IMR-90 (cell line): ENCODE data around the gene UBE2C. TPM values are rescaled to one million over a fixed set of nuclear protein-coding genes. Genes with fewer than 3 reads are reported as not detected.

Source experiments
- ATAC-seq: fragments of 200-7000 bp; cut with Tn5 transposase; 2 replicates; pipeline ENCODE4 v1.9.1; 2020; ENCODE audit warnings: low read depth, mild to moderate bottlenecking, moderate library complexity
- BruUV-seq: library from RNA; stranded (reverse); fragments of 400-500 nt; replicated peaks from 2 replicates; lab custom pipeline; 2021; lab: Mats Ljungman, UMichigan
- CTCF ChIA-PET: fragments of 300-600 bp; formaldehyde crosslinking; extraction: SDS; loops from one replicate; lab custom pipeline; 2021; ENCODE audit warnings: antibody characterized with exemption; lab: Yijun Ruan, JAX
- POLR2A ChIA-PET: fragments of 300-600 bp; sonication (Branson Sonifier 250); formaldehyde crosslinking; loops from one replicate; lab custom pipeline; 2022; ENCODE audit warnings: antibody characterized with exemption; ENCODE audit not compliant: unreplicated experiment; lab: Charles Lee
- DNase-seq: peaks from one replicate; pipeline ENCODE4 v3.0.0; 2013
- H2AFZ ChIP-seq: replicated peaks from 2 replicates; pipeline ENCODE3; 2013; ENCODE audit warnings: low read length, mild to moderate bottlenecking; ENCODE audit not compliant: poor library complexity
- H2AK5ac ChIP-seq: 2 replicates; pipeline ENCODE4 v1.6.1; 2013; ENCODE audit warnings: low read depth, low read length, inconsistent platforms
- H2AK9ac ChIP-seq: replicated peaks from 2 replicates; pipeline ENCODE3; 2013; ENCODE audit warnings: mild to moderate bottlenecking, low read depth, low read length, moderate library complexity; ENCODE audit not compliant: poor library complexity
- H2BK120ac ChIP-seq: 2 replicates; pipeline ENCODE4 v1.6.1; 2013; ENCODE audit warnings: low read depth, low read length, inconsistent platforms
- H2BK15ac ChIP-seq: 3 replicates; pipeline ENCODE4 v1.6.1; 2013; ENCODE audit warnings: low read depth, low read length, inconsistent platforms
- H2BK20ac ChIP-seq: 2 replicates; pipeline ENCODE4 v1.6.1; 2013; ENCODE audit warnings: low read depth, mild to moderate bottlenecking, inconsistent platforms, low read length, moderate library complexity
- H2BK5ac ChIP-seq: 2 replicates; pipeline ENCODE4 v1.6.1; 2013; ENCODE audit warnings: mild to moderate bottlenecking, low read depth, low read length, inconsistent platforms; ENCODE audit not compliant: poor library complexity, severe bottlenecking
- H3K14ac ChIP-seq: replicated peaks from 2 replicates; pipeline ENCODE4 v1.6.1; 2013; ENCODE audit warnings: low read depth, low read length, inconsistent platforms
- H3K18ac ChIP-seq: 2 replicates; pipeline ENCODE4 v1.6.1; 2013; ENCODE audit warnings: low read depth, low read length, control low read depth
- H3K23ac ChIP-seq: 2 replicates; pipeline ENCODE4 v1.6.1; 2013; ENCODE audit warnings: low read depth, low read length, inconsistent platforms
- H3K27ac ChIP-seq: 2 replicates; pipeline ENCODE4 v1.5.1; 2013; ENCODE audit warnings: mild to moderate bottlenecking, control low read depth, low read length; ENCODE audit not compliant: insufficient read depth
- H3K27me3 ChIP-seq: 2 replicates; pipeline ENCODE4 v1.6.1; 2013; ENCODE audit warnings: low read length; ENCODE audit not compliant: control insufficient read depth, insufficient read depth
- H3K36me3 ChIP-seq: 2 replicates; pipeline ENCODE4 v1.6.1; 2013; ENCODE audit warnings: low read length, mixed read lengths; ENCODE audit not compliant: control insufficient read depth, insufficient read depth
- H3K4ac ChIP-seq: 2 replicates; pipeline ENCODE4 v1.6.1; 2013; ENCODE audit warnings: low read depth, low read length, inconsistent platforms
- H3K4me1 ChIP-seq: 2 replicates; pipeline ENCODE4 v1.6.1; 2013; ENCODE audit warnings: low read length, mixed read lengths; ENCODE audit not compliant: control insufficient read depth, insufficient read depth
- H3K4me2 ChIP-seq: 2 replicates; pipeline ENCODE4 v1.6.1; 2013; ENCODE audit warnings: low read depth, mild to moderate bottlenecking, control low read depth, low read length, moderate library complexity
- H3K4me3 ChIP-seq: 2 replicates; pipeline ENCODE4 v1.5.1; 2013; ENCODE audit warnings: low read depth, mild to moderate bottlenecking, control low read depth, low read length, moderate library complexity; ENCODE audit not compliant: insufficient read depth
- H3K56ac ChIP-seq: 2 replicates; pipeline ENCODE4 v1.6.1; 2013; ENCODE audit warnings: low read length, inconsistent platforms; ENCODE audit not compliant: insufficient read depth; ENCODE audit errors: extremely low read depth
- H3K79me1 ChIP-seq, 2 experiments: 2 replicates each; pipeline ENCODE4 v1.6.1; 2013; ENCODE audit warnings: low read length in 2 of 2, inconsistent platforms in 1 of 2, low read depth in 1 of 2
- H3K9ac ChIP-seq: 2 replicates; pipeline ENCODE4 v1.6.1; 2013; ENCODE audit warnings: low read depth, low read length, control low read depth
- H3K9me1 ChIP-seq: 2 replicates; pipeline ENCODE4 v1.6.1; 2013; ENCODE audit warnings: low read length, inconsistent platforms; ENCODE audit not compliant: insufficient read depth
- H3K9me3 ChIP-seq: 2 replicates; pipeline ENCODE4 v1.6.1; 2013; ENCODE audit warnings: low read length; ENCODE audit not compliant: control insufficient read depth, insufficient read depth
- H4K20me1 ChIP-seq: 2 replicates; pipeline ENCODE4 v1.6.1; 2013; ENCODE audit warnings: low read length, inconsistent platforms; ENCODE audit not compliant: insufficient read depth
- H4K5ac ChIP-seq: 2 replicates; pipeline ENCODE4 v1.6.1; 2013; ENCODE audit warnings: mild to moderate bottlenecking, low read depth, low read length, control low read depth
- H4K8ac ChIP-seq, 2 experiments: 2 replicates each; pipeline ENCODE4 v1.6.1; 2013; ENCODE audit warnings: low read depth in 2 of 2, low read length in 2 of 2, control low read depth in 1 of 2, inconsistent platforms in 1 of 2
- H4K91ac ChIP-seq: 2 replicates; pipeline ENCODE4 v1.6.1; 2013; ENCODE audit warnings: low read depth, low read length, inconsistent platforms; ENCODE audit not compliant: insufficient read depth
- BHLHE40 ChIP-seq: fragments of 150-350 bp; IDR thresholded peaks from 2 replicates; pipeline ENCODE4 v1.6.1; 2016; ENCODE audit warnings: mild to moderate bottlenecking, low read depth, low read length
- CEBPB ChIP-seq: IDR thresholded peaks from 2 replicates; pipeline ENCODE4 v1.6.1; 2012; ENCODE audit warnings: low read depth, low read length, improper control_type of control experiment
- CHD1 ChIP-seq: IDR thresholded peaks from 2 replicates; pipeline ENCODE4 v1.6.1; 2012; ENCODE audit warnings: low read depth, low read length, improper control_type of control experiment
- FOS ChIP-seq: fragments of 150-350 bp; IDR thresholded peaks from 2 replicates; pipeline ENCODE4 v1.6.1; 2016; ENCODE audit warnings: low read depth, low read length
- MAFK ChIP-seq: IDR thresholded peaks from 2 replicates; pipeline ENCODE4 v1.6.1; 2012; ENCODE audit warnings: low read depth, low read length, improper control_type of control experiment
- MAZ ChIP-seq: IDR thresholded peaks from 2 replicates; pipeline ENCODE4 v1.6.1; 2012; ENCODE audit warnings: low read depth, mild to moderate bottlenecking, low read length, improper control_type of control experiment, moderate library complexity, borderline replicate concordance
- POLR2A ChIP-seq: IDR thresholded peaks from 2 replicates; pipeline ENCODE4 v1.6.1; 2012; ENCODE audit warnings: mild to moderate bottlenecking, low read depth, low read length
- RAD21 ChIP-seq: IDR thresholded peaks from 2 replicates; pipeline ENCODE4 v1.6.1; 2012; ENCODE audit warnings: low read length, improper control_type of control experiment
- RCOR1 ChIP-seq: IDR thresholded peaks from 2 replicates; pipeline ENCODE4 v1.6.1; 2012; ENCODE audit warnings: mild to moderate bottlenecking, low read length, improper control_type of control experiment; ENCODE audit not compliant: insufficient replicate concordance
- RFX5 ChIP-seq: IDR thresholded peaks from 2 replicates; pipeline ENCODE4 v1.8.0; 2012; ENCODE audit warnings: low read depth, mild to moderate bottlenecking, low read length, moderate library complexity
- SMC3 ChIP-seq: fragments of 150-350 bp; IDR thresholded peaks from 2 replicates; pipeline ENCODE4 v1.6.1; 2016; ENCODE audit warnings: low read depth, mild to moderate bottlenecking, antibody characterized with exemption, low read length, moderate library complexity
- WGBS, 2 experiments: methylation state at CpG; one replicate each; pipeline versions ENCODE4 v1.1.5 to v1.1.7; 2013; ENCODE audit warnings: missing lambda C conversion rate in 2 of 2; ENCODE audit not compliant: insufficient read length in 1 of 2; ENCODE audit errors: extremely low coverage in 2 of 2; 5-methylcytosine and 5-hydroxymethylcytosine counted together
- dilution Hi-C: fragments of 300-500 bp; cut with HindIII; formaldehyde crosslinking; loops from one replicate; pipeline ENCODE4 v1.14.3; 2018; ENCODE audit warnings: low sequenced_read_pairs; ENCODE audit not compliant: unreplicated experiment
- in situ Hi-C: fragments of 300-500 bp; cut with MboI; formaldehyde crosslinking; loops from 3 replicates; pipeline ENCODE4 v1.14.3; 2019; ENCODE audit warnings: low sequenced_read_pairs, inconsistent platforms, mixed read lengths
- intact Hi-C: fragments of 100-400 bp; cut with micrococcal nuclease; formaldehyde crosslinking; loops from 2 replicates; pipeline ENCODE4 v1.10.0; 2022
- polyA plus RNA-seq, 3 experiments: library from polyadenylated mRNA; depleted of rRNA; stranded (reverse); fragments of >200 nt; gene quantifications; 2 replicates each; pipeline ENCODE4 v1.2.3, GENCODE V29; 2012; ENCODE audit warnings: low replicate concordance in 1 of 3
- total RNA-seq: library from RNA; depleted of rRNA; stranded (reverse); fragments of >200 nt; gene quantifications from 2 replicates; pipeline ENCODE4 v1.2.3, GENCODE V29; 2012
- TF ChIP-seq, protein P1 (sequence below): fragments of 150-350 bp; IDR thresholded peaks from 2 replicates; pipeline ENCODE4 v1.6.1; 2017; ENCODE audit warnings: mild to moderate bottlenecking, antibody characterized with exemption, low read length, low read depth
- TF ChIP-seq, protein P2 (sequence below): fragments of 150-350 bp; IDR thresholded peaks from 2 replicates; pipeline ENCODE4 v1.6.1; 2016; ENCODE audit warnings: low read depth, mild to moderate bottlenecking, low read length, moderate library complexity, borderline replicate concordance
- TF ChIP-seq, protein P3 (sequence below): conservative IDR thresholded peaks from 2 replicates; pipeline ENCODE4 v1.5.1; 2012; ENCODE audit warnings: mild to moderate bottlenecking, low read depth, low read length, improper control_type of control experiment

Gene UBE2C
- total and polyA plus RNA-seq, 2 of the 4 experiments (the other 2 are of a cell fraction): 43.4 to 120 TPM

DNA sequence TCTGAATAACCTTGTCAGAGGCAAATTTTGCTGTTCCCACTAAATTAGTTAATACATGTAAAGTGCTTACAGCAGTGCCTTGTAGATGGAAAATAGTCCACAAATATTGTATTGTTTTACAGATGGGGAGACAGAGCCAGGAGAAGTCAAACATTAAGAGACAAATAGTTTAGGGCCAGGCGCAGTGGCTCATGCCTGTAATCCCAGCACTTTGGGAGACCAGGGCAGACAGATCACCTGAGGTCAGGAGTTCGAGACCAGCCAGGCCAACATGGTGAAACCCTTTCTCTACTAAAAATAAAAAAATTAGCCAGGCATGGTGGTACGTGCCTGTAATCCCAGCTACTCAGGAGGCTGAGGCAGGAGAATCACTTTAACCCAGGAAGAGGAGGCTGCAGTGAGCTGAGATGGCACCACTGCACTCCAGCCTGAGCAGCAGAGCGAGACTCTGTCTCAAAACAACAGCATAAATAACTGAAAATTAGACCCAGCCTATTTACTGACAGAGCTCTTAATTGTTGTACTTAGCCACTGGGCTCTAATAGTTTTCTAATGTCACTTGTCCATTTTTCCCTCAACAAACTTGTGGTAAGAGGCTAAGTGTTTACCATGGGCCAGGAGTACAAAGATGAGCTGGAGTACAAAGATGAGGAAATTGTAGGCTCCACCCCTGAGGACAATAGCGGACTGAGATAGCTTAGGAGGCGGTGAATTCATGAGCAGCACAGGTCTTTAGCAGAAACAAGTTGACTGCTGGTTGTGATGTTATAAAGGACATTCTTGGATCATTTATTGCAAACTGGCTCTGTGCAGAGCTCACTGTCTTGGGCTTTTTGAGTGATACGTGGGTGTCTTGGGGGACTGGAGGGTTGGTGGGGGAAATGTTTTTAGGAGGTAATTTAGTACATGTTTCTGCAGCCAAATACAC is 51.4 kb downstream of the UBE2C start:
- H2AK9ac ChIP-seq: no peak overlapping the region
- no peak overlapping the region for H3K14ac ChIP-seq
- no peak overlapping the region; the same call in 1 of the 2 replicates for H4K91ac ChIP-seq
- 80% methylated on average over 1 of the region's 7 CpGs; no CpG with 5 or more reads in 1 of the 2 experiments for WGBS, 2 experiments
- H3K36me3 ChIP-seq: no peaks in the 10 kb centered on the region
- no peak overlapping the region for H3K9ac ChIP-seq
- no peaks in the 10 kb centered on the region; the same call in 1 of the 2 replicates for H3K9me1 ChIP-seq
- H3K27ac ChIP-seq: no peak overlapping the region
- no peak overlapping the region for H2BK15ac ChIP-seq
- H3K4me1 ChIP-seq: peaks cover 4% of the 10 kb centered on the region; the same call in 1 of the 2 replicates
- DNase-seq: no peak
- H4K20me1 ChIP-seq: no peaks in the 10 kb centered on the region; the same call in 1 of the 2 replicates
- intact Hi-C loops (no loop called here), in situ Hi-C loops (no loop called here), dilution Hi-C loops (no loop called here)
- no peak overlapping the region for H2AK5ac ChIP-seq
- H2BK120ac ChIP-seq: no peak overlapping the region
- no peak overlapping the region for H3K56ac ChIP-seq
- ChIA-PET CTCF (no interaction called here), POLR2A (no interaction called here)
- H2BK20ac ChIP-seq: no peak overlapping the region
- H3K4ac ChIP-seq: no peak overlapping the region
- no peak overlapping the region for H4K5ac ChIP-seq
- H3K23ac ChIP-seq: no peak overlapping the region
- H3K9me3 ChIP-seq: no peaks in the 10 kb centered on the region
- H2BK5ac ChIP-seq: no peak overlapping the region
- H3K79me1 ChIP-seq: peaks cover 16 to 24% of the 10 kb centered on the region in 2 experiments
- H3K18ac ChIP-seq: no peak overlapping the region
- no peak overlapping the region for H3K4me3 ChIP-seq
- H3K4me2 ChIP-seq: no peak overlapping the region
- H2AFZ ChIP-seq: no peak overlapping the region
- ATAC-seq: no peak
- no peak overlapping the region for H4K8ac ChIP-seq
- BruUV-seq: no TSS peak
- no peaks in the 10 kb centered on the region for H3K27me3 ChIP-seq
- TF ChIP-seq, protein P1, sequence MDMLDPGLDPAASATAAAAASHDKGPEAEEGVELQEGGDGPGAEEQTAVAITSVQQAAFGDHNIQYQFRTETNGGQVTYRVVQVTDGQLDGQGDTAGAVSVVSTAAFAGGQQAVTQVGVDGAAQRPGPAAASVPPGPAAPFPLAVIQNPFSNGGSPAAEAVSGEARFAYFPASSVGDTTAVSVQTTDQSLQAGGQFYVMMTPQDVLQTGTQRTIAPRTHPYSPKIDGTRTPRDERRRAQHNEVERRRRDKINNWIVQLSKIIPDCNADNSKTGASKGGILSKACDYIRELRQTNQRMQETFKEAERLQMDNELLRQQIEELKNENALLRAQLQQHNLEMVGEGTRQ: no peak
- no peak for TF ChIP-seq BHLHE40
- no peak for TF ChIP-seq FOS
- TF ChIP-seq POLR2A: no peak
- no peak for TF ChIP-seq CHD1
- TF ChIP-seq RFX5: no peak
- no peak for TF ChIP-seq CEBPB
- TF ChIP-seq MAFK: no peak
- no peak for TF ChIP-seq SMC3
- no peak for TF ChIP-seq RCOR1
- no peak for TF ChIP-seq MAZ
- TF ChIP-seq, protein P2, sequence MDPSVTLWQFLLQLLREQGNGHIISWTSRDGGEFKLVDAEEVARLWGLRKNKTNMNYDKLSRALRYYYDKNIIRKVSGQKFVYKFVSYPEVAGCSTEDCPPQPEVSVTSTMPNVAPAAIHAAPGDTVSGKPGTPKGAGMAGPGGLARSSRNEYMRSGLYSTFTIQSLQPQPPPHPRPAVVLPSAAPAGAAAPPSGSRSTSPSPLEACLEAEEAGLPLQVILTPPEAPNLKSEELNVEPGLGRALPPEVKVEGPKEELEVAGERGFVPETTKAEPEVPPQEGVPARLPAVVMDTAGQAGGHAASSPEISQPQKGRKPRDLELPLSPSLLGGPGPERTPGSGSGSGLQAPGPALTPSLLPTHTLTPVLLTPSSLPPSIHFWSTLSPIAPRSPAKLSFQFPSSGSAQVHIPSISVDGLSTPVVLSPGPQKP: no peak
- TF ChIP-seq RAD21: no peak
- TF ChIP-seq, protein P3, sequence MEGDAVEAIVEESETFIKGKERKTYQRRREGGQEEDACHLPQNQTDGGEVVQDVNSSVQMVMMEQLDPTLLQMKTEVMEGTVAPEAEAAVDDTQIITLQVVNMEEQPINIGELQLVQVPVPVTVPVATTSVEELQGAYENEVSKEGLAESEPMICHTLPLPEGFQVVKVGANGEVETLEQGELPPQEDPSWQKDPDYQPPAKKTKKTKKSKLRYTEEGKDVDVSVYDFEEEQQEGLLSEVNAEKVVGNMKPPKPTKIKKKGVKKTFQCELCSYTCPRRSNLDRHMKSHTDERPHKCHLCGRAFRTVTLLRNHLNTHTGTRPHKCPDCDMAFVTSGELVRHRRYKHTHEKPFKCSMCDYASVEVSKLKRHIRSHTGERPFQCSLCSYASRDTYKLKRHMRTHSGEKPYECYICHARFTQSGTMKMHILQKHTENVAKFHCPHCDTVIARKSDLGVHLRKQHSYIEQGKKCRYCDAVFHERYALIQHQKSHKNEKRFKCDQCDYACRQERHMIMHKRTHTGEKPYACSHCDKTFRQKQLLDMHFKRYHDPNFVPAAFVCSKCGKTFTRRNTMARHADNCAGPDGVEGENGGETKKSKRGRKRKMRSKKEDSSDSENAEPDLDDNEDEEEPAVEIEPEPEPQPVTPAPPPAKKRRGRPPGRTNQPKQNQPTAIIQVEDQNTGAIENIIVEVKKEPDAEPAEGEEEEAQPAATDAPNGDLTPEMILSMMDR: no peak
